GM12801 (cell line): ENCODE data around the gene PSME2.

ENCODE experiments used
- CTCF ChIP-seq: IDR thresholded peaks from one replicate; pipeline ENCODE4 v1.5.1; 2011; ENCODE audit warnings: control low read depth; ENCODE audit not compliant: insufficient read length; ENCODE audit errors: extremely low read depth

PSME2 gene

DNA sequence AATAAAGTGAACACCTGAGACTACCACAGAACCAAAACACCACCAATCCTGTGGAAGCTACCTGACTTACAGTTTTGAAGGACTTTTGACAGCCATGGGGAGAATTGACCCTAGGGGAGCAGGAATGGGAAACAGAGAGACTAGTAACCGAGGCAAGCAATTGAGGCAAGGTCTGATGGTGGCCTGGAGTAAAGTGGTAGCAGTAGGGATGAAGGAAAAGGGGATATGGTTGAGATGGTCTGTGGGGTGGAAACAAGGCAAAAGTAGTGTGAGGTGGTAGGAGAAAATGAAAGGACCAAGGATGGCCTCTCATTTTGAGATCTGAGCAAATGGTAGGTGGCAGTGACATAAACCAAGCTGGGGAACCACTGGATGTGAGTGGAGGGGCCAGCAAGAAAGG is 10.4 kb upstream of the PSME2 start:
- TF ChIP-seq CTCF: no peak

DNA sequence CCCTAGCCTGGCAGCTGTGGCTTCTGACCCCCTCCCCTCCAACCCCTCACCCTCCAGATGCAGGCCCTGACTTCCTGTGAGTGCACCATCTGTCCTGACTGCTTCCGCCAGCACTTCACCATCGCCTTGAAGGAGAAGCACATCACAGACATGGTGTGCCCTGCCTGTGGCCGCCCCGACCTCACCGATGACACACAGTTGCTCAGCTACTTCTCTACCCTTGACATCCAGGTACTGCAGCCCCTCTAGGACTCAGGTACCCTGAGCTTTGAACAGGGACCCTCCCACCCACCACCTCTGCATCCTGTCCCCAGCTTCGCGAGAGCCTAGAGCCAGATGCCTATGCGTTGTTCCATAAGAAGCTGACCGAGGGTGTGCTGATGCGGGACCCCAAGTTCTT is 8.7 kb upstream of the PSME2 start:
- TF ChIP-seq CTCF: no peak

DNA sequence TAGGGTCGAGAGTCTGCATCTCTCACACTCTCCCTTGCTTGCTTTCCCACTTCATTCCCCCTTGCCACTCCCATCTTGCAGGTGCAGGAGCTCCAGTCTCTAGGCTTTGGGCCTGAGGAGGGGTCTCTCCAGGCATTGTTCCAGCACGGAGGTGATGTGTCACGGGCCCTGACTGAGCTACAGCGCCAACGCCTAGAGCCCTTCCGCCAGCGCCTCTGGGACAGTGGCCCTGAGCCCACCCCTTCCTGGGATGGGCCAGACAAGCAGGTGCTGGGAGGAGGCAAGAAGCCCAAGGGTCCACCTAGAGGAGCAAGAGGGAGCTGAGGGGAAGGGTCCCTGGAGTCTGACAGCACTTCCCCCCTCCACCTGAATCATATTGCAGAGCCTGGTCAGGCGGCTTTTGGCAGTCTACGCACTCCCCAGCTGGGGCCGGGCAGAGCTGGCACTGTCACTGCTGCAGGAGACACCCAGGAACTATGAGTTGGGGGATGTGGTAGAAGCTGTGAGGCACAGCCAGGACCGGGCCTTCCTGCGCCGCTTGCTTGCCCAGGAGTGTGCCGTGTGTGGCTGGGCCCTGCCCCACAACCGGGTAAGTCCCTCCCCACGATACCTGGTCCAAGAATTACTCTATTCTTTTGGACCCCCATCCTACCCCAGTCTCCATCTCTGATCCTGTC is 5.1 kb upstream of the PSME2 start:
- no peak for TF ChIP-seq CTCF

GRCh38 chr14:24150993-24151392 is 4.6 kb upstream of the PSME2 start:
- no peak for TF ChIP-seq CTCF

DNA sequence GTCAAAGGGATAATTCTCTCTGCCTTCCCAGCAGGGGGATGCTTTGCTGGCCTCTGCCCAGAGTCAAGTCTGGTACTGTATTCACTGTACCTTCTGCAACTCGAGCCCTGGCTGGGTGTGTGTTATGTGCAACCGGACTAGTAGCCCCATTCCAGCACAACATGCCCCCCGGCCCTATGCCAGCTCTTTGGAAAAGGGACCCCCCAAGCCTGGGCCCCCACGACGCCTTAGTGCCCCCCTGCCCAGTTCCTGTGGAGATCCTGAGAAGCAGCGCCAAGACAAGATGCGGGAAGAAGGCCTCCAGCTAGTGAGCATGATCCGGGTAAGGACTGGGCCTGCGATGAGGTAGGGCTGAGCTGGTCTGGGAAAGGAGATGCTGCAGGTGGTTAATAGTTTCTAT is 4.2 kb upstream of the PSME2 start:
- TF ChIP-seq CTCF: no peak

- TF ChIP-seq CTCF: no peak
Observed at GRCh38 chr14:24150061-24150460, 3.7 kb upstream of the PSME2 start.

- TF ChIP-seq CTCF: no peak
Observed at GRCh38 chr14:24149302-24149969, 3.0 kb upstream of the PSME2 start.
